ENCODE data around the gene MGAT2.
"Not testable (repeated sequence)": the region's sequence is repeated elsewhere in the genome, so short reads cannot be mapped to it uniquely, and the experiment has no call there.

The MGAT2 gene

GRCh38 chr14:49654511-49654910 is 33.9 kb downstream of the MGAT2 start:
- no peak for DNase-seq (ENCODE audit: low read depth in 2 of 2)

- DNase-seq (ENCODE audit: low read depth in 2 of 2), result not testable (repeated sequence)
These were observed 36.9 kb downstream of the MGAT2 start for GRCh38 chr14:49657500-49657899.

GRCh38 chr14:49659526-49660455 is 39.2 kb downstream of the MGAT2 start:
- DNase-seq (ENCODE audit: low read depth in 2 of 2), result no peak

- DNase-seq (ENCODE audit: low read depth in 2 of 2), result no peak
These were observed 49.9 kb downstream of the MGAT2 start for GRCh38 chr14:49670475-49670874.

Measured in stimulated activated CD8-positive, alpha-beta memory T cell treated with anti-CD3 and anti-CD28 coated beads, Interleukin-7, amount 100 ng/mL, for 1 hour (primary cell).